ENCODE measurements around the gene SMARCB1. TPM values are rescaled to one million over a fixed set of nuclear protein-coding genes. Genes with fewer than 3 reads are reported as not detected.

The SMARCB1 gene
- total RNA-seq, 4 donors from 2014 or later, result 31.5 to 53.4 (median 43.8) TPM

DNA sequence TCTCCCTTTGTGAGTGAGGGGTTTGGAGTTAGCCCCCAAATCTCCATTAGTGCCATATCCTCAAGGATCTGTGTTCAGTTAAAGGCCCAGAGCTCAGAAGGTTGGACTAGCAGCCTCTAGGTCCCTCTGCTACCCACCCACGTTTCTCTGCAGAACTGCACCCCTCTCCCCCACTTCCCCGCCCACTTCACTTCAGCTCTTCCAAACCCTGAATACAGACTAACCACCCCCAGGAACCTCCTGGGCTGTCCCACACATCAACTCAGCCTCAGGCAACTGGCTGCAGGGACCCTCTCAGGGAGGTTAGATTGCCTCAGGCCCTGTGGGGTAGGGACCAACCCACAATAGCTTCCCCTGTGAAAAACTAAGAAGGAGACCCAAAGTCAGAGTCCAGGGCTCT, 33.4 kb upstream of the SMARCB1 start:
- TF ChIP-seq, protein P1, sequence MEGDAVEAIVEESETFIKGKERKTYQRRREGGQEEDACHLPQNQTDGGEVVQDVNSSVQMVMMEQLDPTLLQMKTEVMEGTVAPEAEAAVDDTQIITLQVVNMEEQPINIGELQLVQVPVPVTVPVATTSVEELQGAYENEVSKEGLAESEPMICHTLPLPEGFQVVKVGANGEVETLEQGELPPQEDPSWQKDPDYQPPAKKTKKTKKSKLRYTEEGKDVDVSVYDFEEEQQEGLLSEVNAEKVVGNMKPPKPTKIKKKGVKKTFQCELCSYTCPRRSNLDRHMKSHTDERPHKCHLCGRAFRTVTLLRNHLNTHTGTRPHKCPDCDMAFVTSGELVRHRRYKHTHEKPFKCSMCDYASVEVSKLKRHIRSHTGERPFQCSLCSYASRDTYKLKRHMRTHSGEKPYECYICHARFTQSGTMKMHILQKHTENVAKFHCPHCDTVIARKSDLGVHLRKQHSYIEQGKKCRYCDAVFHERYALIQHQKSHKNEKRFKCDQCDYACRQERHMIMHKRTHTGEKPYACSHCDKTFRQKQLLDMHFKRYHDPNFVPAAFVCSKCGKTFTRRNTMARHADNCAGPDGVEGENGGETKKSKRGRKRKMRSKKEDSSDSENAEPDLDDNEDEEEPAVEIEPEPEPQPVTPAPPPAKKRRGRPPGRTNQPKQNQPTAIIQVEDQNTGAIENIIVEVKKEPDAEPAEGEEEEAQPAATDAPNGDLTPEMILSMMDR (IDR thresholded peaks at IDR 0.05), result no peak
- TF ChIP-seq POLR2A (IDR thresholded peaks at IDR 0.05) (no peak), EP300 (IDR thresholded peaks at IDR 0.05) (no peak)
- Histone ChIP-seq H3K27me3 (no peaks in the 10 kb centered on the region), H3K36me3 (no peaks in the 10 kb centered on the region), H3K4me3 (peak overlapping the region in 1 of 4 donors; percentile 31), H3K27ac (no peak overlapping the region), H3K9me3 (no peaks in the 10 kb centered on the region), H3K4me1 (peaks cover 0 to 20% (median 7%) of the 10 kb centered on the region in 4 donors)
- 53 to 60% methylated on average over 2 of the region's 2 CpGs for WGBS, 2 donors
- DNase-seq (ENCODE audit: low spot score in 2 of 2), result no peak

DNA sequence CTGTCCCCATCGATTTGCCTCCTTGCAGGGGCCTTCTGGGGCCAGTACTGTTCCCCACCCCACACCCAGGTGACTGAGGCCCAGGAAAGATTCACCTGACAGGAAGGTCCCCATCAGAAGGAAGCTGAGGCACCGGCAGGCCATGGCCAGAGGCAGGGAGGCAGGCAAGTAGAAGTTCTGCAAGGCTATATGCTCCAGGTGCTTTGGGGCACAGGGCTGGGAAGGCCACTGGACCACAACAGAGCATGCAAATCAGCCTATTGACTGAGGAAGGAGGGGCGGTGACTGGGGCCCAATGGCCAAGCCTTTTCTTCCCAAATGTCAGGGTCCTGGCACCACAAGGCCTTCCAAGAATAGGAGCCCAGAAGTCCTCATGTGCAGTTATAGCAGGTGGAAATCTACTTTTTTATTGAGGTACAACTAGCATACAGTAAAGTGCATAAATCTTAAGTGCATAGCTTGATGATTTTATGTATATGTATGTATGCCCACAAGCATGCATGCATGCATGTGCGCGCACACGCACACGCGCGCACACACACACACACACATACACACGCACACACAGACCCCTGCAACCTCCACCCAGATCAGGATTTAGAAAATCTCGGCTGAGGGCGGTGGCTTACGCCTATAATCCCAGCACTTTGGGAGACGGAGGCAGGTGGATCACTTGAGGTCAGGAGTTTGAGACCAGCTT, 32.4 kb upstream of the SMARCB1 start, which contains the start of gene VPREB3:
TSS of gene VPREB3 (minus strand) at position 206 of the 700 bp plus-strand sequence. CDS start at position 144, 62 bp downstream.
- TF ChIP-seq, protein P1 (IDR thresholded peaks at IDR 0.05), result no peak
- TF ChIP-seq EP300 (IDR thresholded peaks at IDR 0.05) (no peak), POLR2A (IDR thresholded peaks at IDR 0.05) (no peak)
- Histone ChIP-seq H3K9me3 (no peaks in the 10 kb centered on the region), H3K4me1 (peaks cover 0 to 20% (median 7%) of the 10 kb centered on the region in 4 donors), H3K27me3 (no peaks in the 10 kb centered on the region), H3K4me3 (peak within 1 kb of the TSS in 1 of 4 donors; percentile 31), H3K36me3 (no peaks in the 10 kb centered on the region), H3K27ac (no peak within 1 kb of the TSS)
- WGBS, 2 donors, result 87 to 90% methylated on average over 14 of the region's 14 CpGs
- no peak for DNase-seq (ENCODE audit: low spot score in 2 of 2)

DNA sequence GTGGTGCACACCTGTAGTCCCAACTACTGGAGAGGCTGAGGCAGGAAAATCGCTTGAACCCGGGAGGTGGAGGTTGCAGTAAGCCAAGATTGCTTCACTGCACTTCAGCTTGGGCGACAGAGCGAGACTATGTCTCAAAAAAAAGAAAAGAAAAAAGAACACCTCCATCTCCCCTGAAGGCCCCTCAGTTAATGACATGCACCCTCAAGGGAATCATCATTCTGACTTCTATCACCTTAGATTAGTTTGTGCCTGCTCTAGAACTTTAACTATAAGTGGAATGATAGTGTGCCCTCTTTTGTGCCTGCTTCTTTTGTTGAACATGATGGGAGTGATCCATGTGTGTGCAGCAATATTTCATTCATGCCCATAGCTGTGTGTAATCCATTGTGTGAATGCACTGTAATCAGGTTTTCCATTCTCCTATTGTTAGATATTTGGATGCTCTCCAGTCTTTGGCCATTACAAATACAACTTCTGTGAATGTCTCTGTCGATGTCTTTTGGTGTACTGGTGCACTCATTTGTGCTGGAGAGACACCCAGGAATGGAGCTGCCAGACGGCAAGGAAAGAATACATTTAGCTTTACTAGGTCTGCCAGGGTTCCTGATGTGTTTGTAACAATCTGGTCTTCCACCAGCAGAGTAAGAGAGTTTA, 31.7 kb upstream of the SMARCB1 start:
- TF ChIP-seq EP300 (IDR thresholded peaks at IDR 0.05) (no peak), POLR2A (IDR thresholded peaks at IDR 0.05) (no peak)
- TF ChIP-seq, protein P1 (IDR thresholded peaks at IDR 0.05), result no peak
- Histone ChIP-seq H3K27me3 (no peaks in the 10 kb centered on the region), H3K36me3 (no peaks in the 10 kb centered on the region), H3K4me3 (no peak overlapping the region), H3K4me1 (peaks cover 0 to 14% (median 3%) of the 10 kb centered on the region in 4 donors), H3K27ac (no peak overlapping the region), H3K9me3 (no peaks in the 10 kb centered on the region)
- WGBS, 2 donors, result 67 to 73% methylated on average over 6 of the region's 6 CpGs
- DNase-seq (ENCODE audit: low spot score in 2 of 2), result no peak

DNA sequence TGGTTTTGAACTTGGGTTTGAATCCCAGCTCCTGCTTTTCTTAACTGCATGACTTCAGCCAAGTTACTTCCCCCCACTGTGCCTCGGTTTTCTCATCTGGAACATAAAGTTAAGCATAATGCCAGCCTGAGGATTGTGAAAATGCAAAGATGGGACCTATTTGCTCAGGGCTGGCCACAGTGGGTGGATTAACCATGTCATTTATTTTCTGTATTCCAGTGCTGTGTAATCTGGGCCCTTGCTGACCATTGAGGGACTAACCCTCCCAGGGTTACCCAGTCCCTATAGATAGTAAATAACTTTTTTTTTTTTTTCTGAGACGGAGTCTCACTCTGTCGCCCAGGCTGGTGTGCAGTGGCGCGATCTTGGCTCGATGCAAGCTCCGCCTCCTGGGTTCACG, 31.1 kb upstream of the SMARCB1 start:
- H3K27ac ChIP-seq, result no peak overlapping the region
- H3K9me3 ChIP-seq, result no peaks in the 10 kb centered on the region
- no peaks in the 10 kb centered on the region for H3K27me3 ChIP-seq
- no peak for TF ChIP-seq POLR2A (IDR thresholded peaks at IDR 0.05)
- no peak for TF ChIP-seq EP300 (IDR thresholded peaks at IDR 0.05)
- TF ChIP-seq, protein P1 (IDR thresholded peaks at IDR 0.05), result no peak
- H3K4me1 ChIP-seq, result peaks cover 0 to 8% (median 0%) of the 10 kb centered on the region in 4 donors
- no peak for DNase-seq (ENCODE audit: low spot score in 2 of 2)
- no peaks in the 10 kb centered on the region for H3K36me3 ChIP-seq
- 82 to 90% methylated on average over 8 of the region's 8 CpGs for WGBS, 2 donors
- no peak overlapping the region for H3K4me3 ChIP-seq

DNA sequence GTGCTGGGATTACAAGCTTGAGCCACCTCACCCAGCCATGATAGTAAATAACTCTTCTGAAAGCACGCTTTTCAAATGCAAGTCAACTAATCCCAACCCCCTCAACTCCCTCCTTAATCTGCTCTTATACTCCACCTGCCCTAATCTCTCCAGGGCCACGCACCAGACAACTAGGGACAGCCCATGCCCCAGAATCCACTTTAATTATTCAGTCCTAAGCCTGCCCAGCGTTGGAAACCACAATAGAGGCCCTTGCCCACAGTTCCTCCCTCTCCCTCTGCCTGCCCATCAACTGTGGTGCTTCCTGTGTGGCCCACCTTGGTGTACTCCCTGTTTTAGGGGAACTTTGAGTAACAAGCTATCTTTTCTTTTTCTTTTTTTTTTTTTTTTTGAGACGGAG, 29.9 kb upstream of the SMARCB1 start:
- Histone ChIP-seq H3K4me1 (peaks cover 0 to under 1% (median 0%) of the 10 kb centered on the region in 4 donors), H3K4me3 (no peak overlapping the region), H3K27ac (no peak overlapping the region), H3K36me3 (no peaks in the 10 kb centered on the region), H3K9me3 (no peaks in the 10 kb centered on the region), H3K27me3 (no peaks in the 10 kb centered on the region)
- TF ChIP-seq POLR2A (IDR thresholded peaks at IDR 0.05), result no peak
- TF ChIP-seq EP300 (IDR thresholded peaks at IDR 0.05), result no peak
- TF ChIP-seq, protein P1 (IDR thresholded peaks at IDR 0.05), result no peak
- DNase-seq (ENCODE audit: low spot score in 2 of 2), result no peak
- WGBS, 2 donors, result 49 to 59% methylated on average over 4 of the region's 4 CpGs

All from tibial nerve (tissue), 4 donors.